ENCODE measurements around the gene MED29. TPM values are rescaled to one million over a fixed set of nuclear protein-coding genes. Genes with fewer than 3 reads are reported as not detected.
A peak's percentile ranks its signal among the peaks of the same experiment; 100 is the strongest.

The MED29 gene
- total and polyA plus RNA-seq, 3 donors from 2014 or later, result 38.9 to 53.5 (median 46.1) TPM

GRCh38 chr19:39410831-39411080, 19.6 kb downstream of the MED29 start:
- no peak for DNase-seq
- intact Hi-C loops (cut with DNase I; ENCODE audit: low total_unique reads), result no loop called here
- whole genome bisulfite sequencing, 2 donors, result 33 to 57% methylated on average over 1 of the region's 1 CpG
- peaks cover 22% of the 10 kb centered on the region for H3K4me1 ChIP-seq
- no peaks in the 10 kb centered on the region for H3K36me3 ChIP-seq (ENCODE audit: low read depth, missing control alignments)
- H3K9me3 ChIP-seq, result no peaks in the 10 kb centered on the region
- TF ChIP-seq, protein P1, sequence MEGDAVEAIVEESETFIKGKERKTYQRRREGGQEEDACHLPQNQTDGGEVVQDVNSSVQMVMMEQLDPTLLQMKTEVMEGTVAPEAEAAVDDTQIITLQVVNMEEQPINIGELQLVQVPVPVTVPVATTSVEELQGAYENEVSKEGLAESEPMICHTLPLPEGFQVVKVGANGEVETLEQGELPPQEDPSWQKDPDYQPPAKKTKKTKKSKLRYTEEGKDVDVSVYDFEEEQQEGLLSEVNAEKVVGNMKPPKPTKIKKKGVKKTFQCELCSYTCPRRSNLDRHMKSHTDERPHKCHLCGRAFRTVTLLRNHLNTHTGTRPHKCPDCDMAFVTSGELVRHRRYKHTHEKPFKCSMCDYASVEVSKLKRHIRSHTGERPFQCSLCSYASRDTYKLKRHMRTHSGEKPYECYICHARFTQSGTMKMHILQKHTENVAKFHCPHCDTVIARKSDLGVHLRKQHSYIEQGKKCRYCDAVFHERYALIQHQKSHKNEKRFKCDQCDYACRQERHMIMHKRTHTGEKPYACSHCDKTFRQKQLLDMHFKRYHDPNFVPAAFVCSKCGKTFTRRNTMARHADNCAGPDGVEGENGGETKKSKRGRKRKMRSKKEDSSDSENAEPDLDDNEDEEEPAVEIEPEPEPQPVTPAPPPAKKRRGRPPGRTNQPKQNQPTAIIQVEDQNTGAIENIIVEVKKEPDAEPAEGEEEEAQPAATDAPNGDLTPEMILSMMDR (IDR thresholded peaks at IDR 0.05), result no peak
- H3K27me3 ChIP-seq, result no peaks in the 10 kb centered on the region
- H3K4me3 ChIP-seq, result peak overlapping the region; percentile 68 to 92
- peak overlapping the region; percentile 89 to 95 for H3K27ac ChIP-seq

- peak overlapping the region in 1 of 2 donors; percentile 92 for H3K4me3 ChIP-seq
- no peaks in the 10 kb centered on the region for H3K27me3 ChIP-seq
- H3K9me3 ChIP-seq, result no peaks in the 10 kb centered on the region
- 8 to 16% methylated on average over 9 of the region's 9 CpGs for WGBS, 2 donors
- no peaks in the 10 kb centered on the region for H3K36me3 ChIP-seq (ENCODE audit: low read depth, missing control alignments)
- TF ChIP-seq, protein P1 (IDR thresholded peaks at IDR 0.05), result no peak
- no peak for TF ChIP-seq POLR2A (IDR thresholded peaks at IDR 0.05)
- DNase-seq, result no peak
- peaks cover 18% of the 10 kb centered on the region for H3K4me1 ChIP-seq
- peak overlapping the region; percentile 89 to 95 for H3K27ac ChIP-seq
- intact Hi-C loops (cut with DNase I; ENCODE audit: low total_unique reads), result no loop called here
These were observed 20.1 kb downstream of the MED29 start for GRCh38 chr19:39411081-39411831.

GRCh38 chr19:39411832-39412099, 20.6 kb downstream of the MED29 start:
- Histone ChIP-seq H3K4me1 (peaks cover 18% of the 10 kb centered on the region), H3K36me3 (ENCODE audit: low read depth, missing control alignments) (no peaks in the 10 kb centered on the region), H3K9me3 (no peaks in the 10 kb centered on the region), H3K27ac (peak overlapping the region; percentile 89 to 95), H3K27me3 (no peaks in the 10 kb centered on the region), H3K4me3 (peak overlapping the region; percentile 69 to 89)
- TF ChIP-seq, protein P1 (IDR thresholded peaks at IDR 0.05), result peak; percentile 90 to 98 (median 95)
- TF ChIP-seq POLR2A (IDR thresholded peaks at IDR 0.05), result no peak
- whole genome bisulfite sequencing, 2 donors, result 0% methylated on average over 7 of the region's 7 CpGs
- intact Hi-C loops (cut with DNase I; ENCODE audit: low total_unique reads), result no loop called here
- DNase-seq, result peak; percentile 94

DNA sequence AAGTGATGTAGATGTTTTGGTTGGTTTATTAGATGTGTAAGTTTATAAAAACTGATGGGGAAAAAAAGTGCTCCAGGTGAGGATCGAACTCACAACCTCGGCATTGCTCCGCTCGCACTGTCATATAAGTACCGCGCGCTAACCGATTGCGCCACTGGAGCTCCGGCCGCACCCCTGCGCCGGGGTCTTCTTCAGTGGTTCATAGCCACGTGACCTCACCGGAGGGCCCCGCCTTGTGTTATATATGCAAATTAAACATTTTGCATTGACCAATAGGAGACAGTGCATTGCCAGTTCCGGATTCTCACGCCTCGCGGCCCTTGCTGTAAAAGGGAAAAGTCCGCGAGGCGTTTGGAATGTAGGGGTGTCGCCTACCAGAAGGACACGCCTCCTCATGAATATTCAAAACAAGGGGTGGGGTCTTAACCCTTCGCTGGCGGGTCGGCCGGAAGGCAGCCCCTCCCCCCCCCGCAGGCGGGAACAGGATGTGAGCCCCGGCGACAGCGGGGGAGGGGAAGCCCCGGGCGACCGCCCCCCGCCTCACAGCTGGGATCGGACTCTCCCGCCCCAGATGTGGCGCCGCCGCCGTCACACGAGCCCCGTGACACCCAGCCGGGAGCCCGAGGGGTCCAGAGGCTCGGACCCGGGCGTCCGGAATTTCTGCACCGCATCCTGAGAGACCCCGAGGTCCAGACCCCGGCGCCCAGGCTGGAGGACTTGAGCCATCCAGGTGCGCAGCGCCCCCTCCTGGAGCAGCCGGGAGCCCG, 21.1 kb downstream of the MED29 start, which contains the start of gene PLEKHG2:
Gene PLEKHG2 (plus strand): TSS at position 570 of the 767 bp plus-strand sequence. CDS start 1,418 bp downstream, outside the sequence.
- DNase-seq, result peak; percentile 99
- TF ChIP-seq POLR2A (IDR thresholded peaks at IDR 0.05), result no peak
- TF ChIP-seq, protein P1 (IDR thresholded peaks at IDR 0.05), result peak in 2 of 3 experiments; percentile 83 to 90
- Histone ChIP-seq H3K4me1 (peaks cover 18% of the 10 kb centered on the region), H3K9me3 (no peaks in the 10 kb centered on the region), H3K27me3 (no peaks in the 10 kb centered on the region), H3K27ac (peak within 1 kb of the TSS; percentile 92 to 95), H3K36me3 (ENCODE audit: low read depth, missing control alignments) (no peaks in the 10 kb centered on the region), H3K4me3 (peak within 1 kb of the TSS; percentile 69 to 89)
- intact Hi-C loops (cut with DNase I; ENCODE audit: low total_unique reads), result no loop called here
- WGBS, 2 donors, result 0% methylated on average over 25 to 44 of the region's 60 CpGs

All from testis (tissue), 3 donors.